ENCODE measurements around the gene ADARB1. TPM values are rescaled to one million over a fixed set of nuclear protein-coding genes. Genes with fewer than 3 reads are reported as not detected.
"Not testable (repeated sequence)": the region's sequence is repeated elsewhere in the genome, so short reads cannot be mapped to it uniquely, and the experiment has no call there.

Gene ADARB1
- polyA plus RNA-seq, 5 donors, result 19.8 to 42.0 (median 27.7) TPM

DNA sequence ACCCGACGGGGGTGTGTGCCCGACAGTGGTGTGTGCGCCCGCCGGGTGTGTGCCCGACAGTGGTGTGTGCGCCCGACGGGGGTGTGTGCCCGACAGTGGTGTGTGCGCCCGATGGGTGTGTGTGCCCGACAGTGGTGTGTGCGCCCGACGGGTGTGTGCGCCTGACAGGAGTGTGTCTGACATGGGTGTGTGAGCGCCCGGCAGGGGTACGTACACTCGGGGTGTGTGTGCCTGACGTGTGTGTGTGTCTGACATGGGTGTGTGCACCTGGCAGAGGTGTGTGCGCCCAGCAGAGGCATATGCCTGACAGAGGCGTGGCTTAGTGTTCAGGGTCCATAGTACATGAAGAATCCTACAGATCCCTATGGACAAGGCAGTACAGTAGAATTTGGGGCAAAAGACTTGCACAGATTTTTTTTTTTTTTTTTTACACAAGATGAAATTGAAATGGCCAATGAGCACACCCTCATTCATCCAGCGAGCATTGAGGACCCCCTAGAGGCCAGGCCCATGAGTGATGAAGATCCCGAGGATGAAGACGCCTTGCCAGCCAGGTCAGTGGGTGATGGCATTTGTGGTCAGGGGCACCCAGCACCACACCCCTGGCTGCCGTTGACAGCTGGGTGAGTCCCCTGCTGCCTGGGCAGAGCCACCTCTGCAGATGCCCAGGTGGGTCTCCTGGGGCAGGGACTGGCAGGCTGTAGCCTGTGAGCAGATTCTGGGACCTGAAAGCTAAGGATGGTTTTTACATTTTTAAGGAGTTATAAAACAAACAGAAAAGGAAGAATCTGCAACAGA lies 60.1 kb downstream of the ADARB1 start:
- no peak for DNase-seq

- no peak for DNase-seq
These were observed 60.7 kb downstream of the ADARB1 start for GRCh38 chr21:45135122-45135521.

GRCh38 chr21:45135868-45136267 lies 61.5 kb downstream of the ADARB1 start:
- no peak for DNase-seq

GRCh38 chr21:45136500-45136899 lies 62.1 kb downstream of the ADARB1 start:
- DNase-seq, result no peak

GRCh38 chr21:45136927-45137611 lies 62.7 kb downstream of the ADARB1 start:
- DNase-seq, result peak; percentile 61 to 78

DNA sequence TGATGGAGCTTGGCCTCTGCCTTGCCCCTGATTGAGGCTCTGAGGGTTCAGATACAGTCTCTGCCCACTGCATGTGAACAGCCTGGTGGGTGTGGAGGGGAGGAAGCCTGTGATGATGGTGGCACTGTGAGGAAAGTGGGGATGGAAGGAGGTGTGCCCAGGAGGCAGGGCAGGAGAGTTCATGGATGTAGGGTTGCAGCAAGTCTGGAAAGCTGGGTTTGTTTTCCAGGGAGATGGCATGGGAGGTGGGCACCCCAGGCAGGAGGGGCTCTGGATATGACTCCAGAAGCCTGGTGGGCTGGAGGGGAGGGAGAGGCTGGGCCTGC lies 63.2 kb downstream of the ADARB1 start:
- DNase-seq, result no peak

DNA sequence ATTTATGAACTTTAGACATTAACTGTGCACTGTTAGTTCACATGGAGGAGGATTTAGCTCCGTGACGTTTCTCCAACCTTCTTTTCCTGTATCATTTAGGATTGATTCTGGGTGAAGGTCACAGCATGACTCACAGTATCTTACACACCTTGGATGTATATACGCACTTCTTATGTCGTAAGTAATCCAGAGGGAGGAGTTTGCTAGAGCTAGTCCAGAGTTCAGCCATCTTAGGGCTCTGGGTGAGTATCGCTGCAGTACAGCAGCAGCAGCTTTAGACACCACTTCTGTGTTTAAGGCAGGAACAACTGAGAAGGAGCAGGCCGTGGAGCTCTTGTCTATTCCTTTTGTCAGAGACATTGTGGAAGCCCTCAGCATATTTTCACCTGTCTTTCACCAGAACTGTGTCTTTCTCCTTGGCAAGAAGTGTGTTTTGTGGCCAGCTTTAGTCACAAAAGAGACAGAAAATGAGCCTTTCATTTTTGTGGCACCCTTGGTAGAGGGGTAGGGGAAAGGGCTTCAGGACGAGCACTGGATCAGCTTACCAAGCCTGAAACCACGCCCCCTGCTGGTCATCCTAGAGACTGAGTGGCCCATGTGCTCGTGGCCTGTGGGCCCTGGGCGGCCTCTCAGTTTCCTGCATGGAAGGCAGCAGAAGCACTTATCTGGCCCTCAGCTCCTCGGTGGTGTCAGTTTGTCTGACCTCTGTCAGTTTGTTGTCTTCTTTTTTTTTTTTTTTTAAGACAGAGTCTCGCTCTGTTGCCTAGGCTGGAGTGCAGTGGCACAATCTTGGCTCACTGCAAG lies 64.0 kb downstream of the ADARB1 start:
- DNase-seq, result no peak

DNA sequence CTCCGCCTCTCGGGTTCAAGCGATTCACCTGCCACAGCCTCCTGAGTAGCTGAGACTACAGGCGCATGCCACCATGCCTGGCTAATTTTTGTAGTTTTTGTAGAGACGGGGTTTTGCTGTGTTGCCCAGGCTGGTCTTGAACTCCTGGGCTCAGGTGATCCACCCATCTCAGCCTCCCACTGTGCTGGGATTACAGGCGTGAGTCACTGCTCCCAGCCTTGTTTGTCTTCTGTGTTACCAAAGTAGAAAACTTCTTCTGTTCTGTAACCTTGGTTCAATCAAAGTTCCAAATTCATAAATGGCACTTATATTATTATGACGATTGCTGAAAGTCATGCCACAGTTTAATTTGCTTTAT lies 64.6 kb downstream of the ADARB1 start:
- not testable (repeated sequence) for DNase-seq

DNA sequence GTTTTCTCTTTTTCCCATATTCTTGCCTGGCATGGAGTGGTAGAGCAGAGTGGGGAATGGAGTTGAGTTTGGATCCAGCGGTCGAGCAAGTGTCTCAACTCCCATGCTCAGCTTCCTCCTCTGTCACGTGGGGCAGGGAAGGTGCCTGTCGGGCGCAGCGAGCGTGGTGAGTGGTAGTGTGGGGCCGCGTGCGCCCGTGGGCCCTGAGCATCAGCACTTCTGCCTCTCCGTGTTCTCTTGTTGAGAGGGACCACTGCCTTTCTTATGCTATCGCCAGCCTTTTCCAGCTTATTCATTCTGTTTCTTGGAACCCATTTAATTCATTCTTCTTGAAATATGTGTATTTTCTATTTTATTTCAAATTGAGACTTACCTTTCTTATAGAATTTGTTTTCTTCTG lies 65.1 kb downstream of the ADARB1 start:
- no peak for DNase-seq

DNA sequence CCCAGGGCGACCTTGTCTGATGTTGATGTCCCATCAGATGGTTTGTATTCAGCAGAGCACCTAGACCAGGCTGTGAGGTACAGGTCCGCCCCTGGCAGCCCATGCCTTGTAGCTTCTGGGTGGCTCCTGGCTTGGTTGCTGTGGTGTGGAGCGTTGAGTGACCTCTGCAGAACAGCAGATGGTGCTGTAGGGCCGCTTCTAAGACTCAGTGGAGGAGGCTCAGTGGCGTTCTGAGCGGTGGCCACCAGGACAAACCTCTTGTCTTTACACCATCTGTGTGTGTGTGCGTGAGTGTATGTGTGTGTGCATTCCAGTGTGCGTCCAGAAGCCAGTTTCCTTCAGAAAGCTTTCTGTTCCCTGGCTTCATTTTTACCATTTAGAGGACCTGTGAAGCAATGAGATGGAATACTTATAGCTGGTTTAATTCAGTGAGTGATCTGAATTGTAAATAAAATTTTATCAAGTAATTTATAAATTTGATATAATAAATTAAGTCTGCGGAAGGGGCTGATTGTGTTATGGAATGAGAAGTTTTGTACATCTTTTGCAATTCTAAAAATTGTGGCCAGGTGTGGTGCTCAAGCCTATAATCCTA lies 66.1 kb downstream of the ADARB1 start:
- peak; percentile 56 to 75 for DNase-seq

DNA sequence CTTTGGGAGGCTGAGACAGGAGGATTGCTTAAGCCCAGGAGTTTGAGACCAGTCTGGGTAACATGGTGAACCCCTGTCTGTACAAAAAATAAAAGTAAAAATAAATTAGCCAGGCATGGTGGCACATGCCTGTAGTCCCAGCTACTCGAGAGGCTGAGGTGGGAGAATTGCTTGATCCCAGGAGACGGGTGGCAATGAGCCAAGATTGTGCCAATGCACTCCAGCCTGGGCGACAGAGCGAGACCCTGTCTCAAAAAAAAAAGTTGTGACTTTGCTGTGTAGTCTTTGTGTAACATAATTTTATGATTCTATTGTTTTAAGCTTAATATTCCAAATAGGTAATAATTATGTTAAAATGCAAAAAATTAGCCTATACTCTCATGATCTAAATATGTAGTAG lies 66.6 kb downstream of the ADARB1 start:
- not testable (repeated sequence) for DNase-seq

DNA sequence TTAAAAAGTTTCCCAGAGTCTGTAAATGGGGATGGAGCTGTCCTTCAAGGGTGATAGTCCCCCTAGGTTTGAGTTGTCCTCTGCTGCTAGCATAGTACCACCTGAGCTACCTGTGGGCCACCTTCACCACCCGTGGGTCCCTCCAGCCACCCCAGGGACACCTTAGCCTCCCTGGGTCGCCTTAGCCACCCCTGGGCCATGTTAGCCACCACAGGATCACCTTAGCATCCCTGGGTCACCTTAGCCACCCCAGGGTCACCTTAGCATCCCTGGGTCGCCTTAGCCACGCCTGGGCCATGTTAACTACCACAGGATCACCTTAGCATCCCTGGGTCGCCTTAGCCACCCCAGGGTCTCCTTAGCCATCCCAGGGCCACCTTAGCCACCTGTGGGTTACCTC lies 67.1 kb downstream of the ADARB1 start:
- DNase-seq, result no peak

GRCh38 chr21:45142469-45143308 lies 68.3 kb downstream of the ADARB1 start:
- no peak for DNase-seq

- DNase-seq, result no peak
These were observed 69.5 kb downstream of the ADARB1 start for GRCh38 chr21:45143855-45144254.

DNA sequence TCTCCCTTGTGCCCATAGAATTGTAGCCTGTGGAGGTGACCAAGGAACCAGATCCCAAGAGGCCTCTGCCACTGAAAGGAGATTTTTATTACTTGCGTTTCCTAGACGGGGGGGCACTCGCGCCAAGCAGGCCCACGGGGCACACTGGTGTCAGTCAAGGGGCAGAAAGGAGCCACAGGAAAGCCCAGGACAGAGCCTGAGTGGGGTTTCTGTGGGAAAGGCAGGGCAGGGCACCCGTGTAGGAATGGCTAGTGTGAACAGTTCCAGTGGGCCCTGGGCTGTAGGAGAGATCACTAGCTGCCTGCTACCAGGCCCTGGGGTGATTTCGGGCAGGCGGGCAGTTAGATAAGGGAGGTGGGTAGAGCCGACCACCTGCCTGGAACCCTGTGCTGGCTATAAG lies 70.8 kb downstream of the ADARB1 start:
- no peak for DNase-seq

DNA sequence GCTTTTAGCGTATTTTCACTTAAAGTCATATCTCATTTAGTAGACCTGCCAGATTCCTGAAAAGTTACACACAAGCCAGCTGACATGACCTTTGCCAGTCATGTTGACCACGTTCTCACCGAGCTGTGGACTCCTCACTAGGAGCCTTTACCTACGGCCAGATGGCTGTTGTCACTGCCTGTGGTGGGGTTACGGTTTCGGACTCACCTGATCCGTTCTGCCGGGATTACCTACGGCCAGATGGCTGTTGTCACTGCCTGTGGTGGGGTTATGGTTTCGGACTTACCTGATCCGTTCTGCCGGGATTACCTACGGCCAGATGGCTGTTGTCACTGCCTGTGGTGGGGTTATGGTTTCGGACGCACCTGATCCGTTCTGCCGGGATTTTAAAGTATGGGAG lies 71.5 kb downstream of the ADARB1 start:
- DNase-seq, result not testable (repeated sequence)

DNA sequence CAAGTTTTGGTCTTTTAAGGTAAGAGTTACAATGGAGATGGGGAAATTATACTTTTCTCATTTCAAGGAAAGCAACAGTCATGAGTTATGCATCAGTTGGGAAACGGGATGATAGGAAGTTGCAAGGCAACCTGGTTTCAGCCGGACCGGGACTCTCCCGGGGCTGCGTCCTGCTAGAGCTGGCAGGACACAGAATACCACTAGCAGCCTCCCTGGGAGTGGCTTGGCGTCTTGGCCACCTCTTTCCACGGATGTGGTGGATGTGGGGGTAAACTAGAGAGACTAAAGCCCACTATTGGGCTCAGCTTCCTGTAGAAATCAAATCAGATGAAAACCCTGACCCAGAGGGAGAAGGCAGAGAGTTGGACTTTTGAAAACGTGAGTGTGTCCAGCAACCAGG lies 71.9 kb downstream of the ADARB1 start:
- no peak for DNase-seq

DNA sequence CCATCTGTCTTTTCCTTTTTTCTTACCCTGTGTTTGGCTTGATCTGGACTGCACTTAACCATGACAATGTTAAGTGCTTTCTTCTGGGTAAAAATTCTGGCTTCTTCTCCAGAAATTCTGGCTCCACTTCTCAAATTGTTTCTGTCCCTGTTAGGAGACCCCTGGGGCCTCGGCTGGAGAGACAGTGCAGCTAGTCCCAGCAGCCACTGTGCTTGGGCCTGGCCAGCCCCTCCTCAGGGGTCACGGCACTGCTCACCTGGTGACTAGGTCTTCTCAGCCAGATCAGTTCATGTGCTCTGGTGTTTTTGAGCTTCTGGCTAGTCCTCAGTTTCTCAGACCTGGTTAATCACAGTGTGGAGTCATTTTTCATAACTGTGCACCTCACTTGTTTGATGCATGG lies 72.4 kb downstream of the ADARB1 start:
- no peak for DNase-seq

DNA sequence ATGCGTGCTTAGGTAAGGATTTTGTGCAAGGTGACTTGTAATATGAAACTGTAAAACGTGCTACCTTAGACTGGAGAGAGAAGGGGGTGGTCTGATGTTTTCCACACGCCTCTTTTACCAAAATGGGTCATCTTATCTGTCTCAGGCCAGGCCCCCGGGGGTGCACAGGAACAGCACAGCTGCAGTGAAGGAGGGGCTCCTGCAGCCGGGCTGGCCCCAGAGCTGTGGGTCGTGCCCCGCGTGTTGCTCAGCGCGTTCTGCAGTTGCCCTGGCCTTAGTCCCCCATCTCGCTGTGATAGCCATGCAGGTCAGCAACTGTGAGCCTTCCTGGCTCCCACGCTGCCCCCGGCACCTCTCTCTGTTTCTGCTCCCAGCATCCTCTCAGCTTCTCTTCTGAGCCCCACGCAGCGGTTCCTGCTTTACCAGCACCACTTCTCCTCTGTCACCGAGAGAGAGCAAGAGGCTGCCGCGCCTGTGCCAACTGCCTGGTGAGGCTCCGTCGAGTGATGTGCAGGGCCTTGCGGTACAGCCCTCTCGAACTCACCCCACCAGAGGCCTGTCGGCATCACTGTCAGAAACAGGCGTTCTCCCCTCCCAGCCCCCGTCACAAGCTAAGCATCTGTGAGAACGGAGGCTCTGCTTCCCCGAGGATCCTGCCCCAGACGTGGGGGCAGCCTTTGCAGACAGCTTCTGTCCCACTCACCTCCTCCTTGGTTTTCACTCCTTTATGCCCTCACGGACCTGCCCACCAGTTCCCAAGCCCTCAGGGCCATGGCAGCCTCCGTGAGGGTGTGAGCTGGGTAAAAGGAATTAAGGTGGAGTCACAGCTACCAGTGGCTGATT lies 73.3 kb downstream of the ADARB1 start:
- DNase-seq, result no peak

DNA sequence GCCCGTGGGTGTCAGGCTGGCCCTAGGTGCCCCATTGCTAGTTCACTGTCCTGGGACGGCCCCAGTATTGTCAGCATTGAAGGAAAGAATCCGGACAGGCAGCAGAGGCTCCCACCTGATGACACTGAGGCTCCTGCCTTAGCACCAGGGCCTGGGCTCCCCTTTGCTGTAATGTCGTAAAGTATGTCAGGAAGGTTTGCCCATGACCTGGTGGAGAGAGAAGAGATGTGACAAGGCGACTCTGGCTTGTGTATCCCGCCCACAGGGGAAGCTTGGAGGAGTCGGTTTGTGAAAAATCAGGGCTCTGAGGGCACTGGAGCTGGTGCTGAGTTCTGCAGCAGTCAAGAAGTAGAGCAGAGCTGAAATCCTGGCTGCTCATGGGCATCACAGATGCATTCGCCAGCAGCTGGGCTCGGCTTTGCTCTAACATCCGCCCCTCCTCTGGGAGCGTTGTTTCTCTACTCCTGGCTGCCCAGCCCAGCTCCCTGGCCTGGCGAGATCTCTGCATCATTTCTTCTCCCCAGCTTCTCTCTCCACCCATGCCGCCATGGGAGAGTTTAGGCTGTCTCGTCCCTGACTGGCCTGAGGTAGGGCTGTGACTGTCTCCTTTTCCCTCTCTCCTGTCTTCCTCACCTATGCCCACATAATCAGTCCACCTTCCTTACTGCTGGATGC lies 74.1 kb downstream of the ADARB1 start:
- DNase-seq, result no peak
